IMR-90 (cell line): ENCODE results near the gene CLDN6. TPM values are rescaled to one million over a fixed set of nuclear protein-coding genes. Genes with fewer than 3 reads are reported as not detected.

Experiments
- ATAC-seq: fragments of 200-7000 bp; cut with Tn5 transposase; 2 replicates; pipeline ENCODE4 v1.9.1; 2020; ENCODE audit warnings: low read depth, mild to moderate bottlenecking, moderate library complexity
- BruUV-seq: library from RNA; stranded (reverse); fragments of 400-500 nt; replicated peaks from 2 replicates; lab custom pipeline; 2021; lab: Mats Ljungman, UMichigan
- CTCF ChIA-PET: fragments of 300-600 bp; formaldehyde crosslinking; extraction: SDS; loops from one replicate; lab custom pipeline; 2021; ENCODE audit warnings: antibody characterized with exemption; lab: Yijun Ruan, JAX
- POLR2A ChIA-PET: fragments of 300-600 bp; sonication (Branson Sonifier 250); formaldehyde crosslinking; loops from one replicate; lab custom pipeline; 2022; ENCODE audit warnings: antibody characterized with exemption; ENCODE audit not compliant: unreplicated experiment; lab: Charles Lee
- DNase-seq: peaks from one replicate; pipeline ENCODE4 v3.0.0; 2013
- H2AFZ ChIP-seq: replicated peaks from 2 replicates; pipeline ENCODE3; 2013; ENCODE audit warnings: low read length, mild to moderate bottlenecking; ENCODE audit not compliant: poor library complexity
- H2AK5ac ChIP-seq: 2 replicates; pipeline ENCODE4 v1.6.1; 2013; ENCODE audit warnings: low read depth, low read length, inconsistent platforms
- H2AK9ac ChIP-seq: replicated peaks from 2 replicates; pipeline ENCODE3; 2013; ENCODE audit warnings: mild to moderate bottlenecking, low read depth, low read length, moderate library complexity; ENCODE audit not compliant: poor library complexity
- H2BK120ac ChIP-seq: 2 replicates; pipeline ENCODE4 v1.6.1; 2013; ENCODE audit warnings: low read depth, low read length, inconsistent platforms
- H2BK15ac ChIP-seq: 3 replicates; pipeline ENCODE4 v1.6.1; 2013; ENCODE audit warnings: low read depth, low read length, inconsistent platforms
- H2BK20ac ChIP-seq: 2 replicates; pipeline ENCODE4 v1.6.1; 2013; ENCODE audit warnings: low read depth, mild to moderate bottlenecking, inconsistent platforms, low read length, moderate library complexity
- H2BK5ac ChIP-seq: 2 replicates; pipeline ENCODE4 v1.6.1; 2013; ENCODE audit warnings: mild to moderate bottlenecking, low read depth, low read length, inconsistent platforms; ENCODE audit not compliant: poor library complexity, severe bottlenecking
- H3K14ac ChIP-seq: replicated peaks from 2 replicates; pipeline ENCODE4 v1.6.1; 2013; ENCODE audit warnings: low read depth, low read length, inconsistent platforms
- H3K18ac ChIP-seq: 2 replicates; pipeline ENCODE4 v1.6.1; 2013; ENCODE audit warnings: low read depth, low read length, control low read depth
- H3K23ac ChIP-seq: 2 replicates; pipeline ENCODE4 v1.6.1; 2013; ENCODE audit warnings: low read depth, low read length, inconsistent platforms
- H3K27ac ChIP-seq: 2 replicates; pipeline ENCODE4 v1.5.1; 2013; ENCODE audit warnings: mild to moderate bottlenecking, control low read depth, low read length; ENCODE audit not compliant: insufficient read depth
- H3K27me3 ChIP-seq: 2 replicates; pipeline ENCODE4 v1.6.1; 2013; ENCODE audit warnings: low read length; ENCODE audit not compliant: control insufficient read depth, insufficient read depth
- H3K36me3 ChIP-seq: 2 replicates; pipeline ENCODE4 v1.6.1; 2013; ENCODE audit warnings: low read length, mixed read lengths; ENCODE audit not compliant: control insufficient read depth, insufficient read depth
- H3K4ac ChIP-seq: 2 replicates; pipeline ENCODE4 v1.6.1; 2013; ENCODE audit warnings: low read depth, low read length, inconsistent platforms
- H3K4me1 ChIP-seq: 2 replicates; pipeline ENCODE4 v1.6.1; 2013; ENCODE audit warnings: low read length, mixed read lengths; ENCODE audit not compliant: control insufficient read depth, insufficient read depth
- H3K4me2 ChIP-seq: 2 replicates; pipeline ENCODE4 v1.6.1; 2013; ENCODE audit warnings: low read depth, mild to moderate bottlenecking, control low read depth, low read length, moderate library complexity
- H3K4me3 ChIP-seq: 2 replicates; pipeline ENCODE4 v1.5.1; 2013; ENCODE audit warnings: low read depth, mild to moderate bottlenecking, control low read depth, low read length, moderate library complexity; ENCODE audit not compliant: insufficient read depth
- H3K56ac ChIP-seq: 2 replicates; pipeline ENCODE4 v1.6.1; 2013; ENCODE audit warnings: low read length, inconsistent platforms; ENCODE audit not compliant: insufficient read depth; ENCODE audit errors: extremely low read depth
- H3K79me1 ChIP-seq, 2 experiments: 2 replicates each; pipeline ENCODE4 v1.6.1; 2013; ENCODE audit warnings: low read length in 2 of 2, inconsistent platforms in 1 of 2, low read depth in 1 of 2
- H3K9ac ChIP-seq: 2 replicates; pipeline ENCODE4 v1.6.1; 2013; ENCODE audit warnings: low read depth, low read length, control low read depth
- H3K9me1 ChIP-seq: 2 replicates; pipeline ENCODE4 v1.6.1; 2013; ENCODE audit warnings: low read length, inconsistent platforms; ENCODE audit not compliant: insufficient read depth
- H3K9me3 ChIP-seq: 2 replicates; pipeline ENCODE4 v1.6.1; 2013; ENCODE audit warnings: low read length; ENCODE audit not compliant: control insufficient read depth, insufficient read depth
- H4K20me1 ChIP-seq: 2 replicates; pipeline ENCODE4 v1.6.1; 2013; ENCODE audit warnings: low read length, inconsistent platforms; ENCODE audit not compliant: insufficient read depth
- H4K5ac ChIP-seq: 2 replicates; pipeline ENCODE4 v1.6.1; 2013; ENCODE audit warnings: mild to moderate bottlenecking, low read depth, low read length, control low read depth
- H4K8ac ChIP-seq, 2 experiments: 2 replicates each; pipeline ENCODE4 v1.6.1; 2013; ENCODE audit warnings: low read depth in 2 of 2, low read length in 2 of 2, control low read depth in 1 of 2, inconsistent platforms in 1 of 2
- H4K91ac ChIP-seq: 2 replicates; pipeline ENCODE4 v1.6.1; 2013; ENCODE audit warnings: low read depth, low read length, inconsistent platforms; ENCODE audit not compliant: insufficient read depth
- CEBPB ChIP-seq: IDR thresholded peaks from 2 replicates; pipeline ENCODE4 v1.6.1; 2012; ENCODE audit warnings: low read depth, low read length, improper control_type of control experiment
- MXI1 ChIP-seq: IDR thresholded peaks from 2 replicates; pipeline ENCODE4 v1.6.1; 2012; ENCODE audit warnings: low read depth, mild to moderate bottlenecking, low read length, moderate library complexity, borderline replicate concordance
- POLR2A ChIP-seq: IDR thresholded peaks from 2 replicates; pipeline ENCODE4 v1.6.1; 2012; ENCODE audit warnings: mild to moderate bottlenecking, low read depth, low read length
- SMC3 ChIP-seq: fragments of 150-350 bp; IDR thresholded peaks from 2 replicates; pipeline ENCODE4 v1.6.1; 2016; ENCODE audit warnings: low read depth, mild to moderate bottlenecking, antibody characterized with exemption, low read length, moderate library complexity
- WGBS, 2 experiments: methylation state at CpG; one replicate each; pipeline versions ENCODE4 v1.1.5 to v1.1.7; 2013; ENCODE audit warnings: missing lambda C conversion rate in 2 of 2; ENCODE audit not compliant: insufficient read length in 1 of 2; ENCODE audit errors: extremely low coverage in 2 of 2; 5-methylcytosine and 5-hydroxymethylcytosine counted together
- dilution Hi-C: fragments of 300-500 bp; cut with HindIII; formaldehyde crosslinking; loops from one replicate; pipeline ENCODE4 v1.14.3; 2018; ENCODE audit warnings: low sequenced_read_pairs; ENCODE audit not compliant: unreplicated experiment
- in situ Hi-C: fragments of 300-500 bp; cut with MboI; formaldehyde crosslinking; loops from 3 replicates; pipeline ENCODE4 v1.14.3; 2019; ENCODE audit warnings: low sequenced_read_pairs, inconsistent platforms, mixed read lengths
- intact Hi-C: fragments of 100-400 bp; cut with micrococcal nuclease; formaldehyde crosslinking; loops from 2 replicates; pipeline ENCODE4 v1.10.0; 2022
- polyA plus RNA-seq, 3 experiments: library from polyadenylated mRNA; depleted of rRNA; stranded (reverse); fragments of >200 nt; gene quantifications; 2 replicates each; pipeline ENCODE4 v1.2.3, GENCODE V29; 2012; ENCODE audit warnings: low replicate concordance in 1 of 3
- total RNA-seq: library from RNA; depleted of rRNA; stranded (reverse); fragments of >200 nt; gene quantifications from 2 replicates; pipeline ENCODE4 v1.2.3, GENCODE V29; 2012

CLDN6 gene
- total and polyA plus RNA-seq, 2 of the 4 experiments (the other 2 are of a cell fraction): 0.14 TPM; not detected in 1

DNA sequence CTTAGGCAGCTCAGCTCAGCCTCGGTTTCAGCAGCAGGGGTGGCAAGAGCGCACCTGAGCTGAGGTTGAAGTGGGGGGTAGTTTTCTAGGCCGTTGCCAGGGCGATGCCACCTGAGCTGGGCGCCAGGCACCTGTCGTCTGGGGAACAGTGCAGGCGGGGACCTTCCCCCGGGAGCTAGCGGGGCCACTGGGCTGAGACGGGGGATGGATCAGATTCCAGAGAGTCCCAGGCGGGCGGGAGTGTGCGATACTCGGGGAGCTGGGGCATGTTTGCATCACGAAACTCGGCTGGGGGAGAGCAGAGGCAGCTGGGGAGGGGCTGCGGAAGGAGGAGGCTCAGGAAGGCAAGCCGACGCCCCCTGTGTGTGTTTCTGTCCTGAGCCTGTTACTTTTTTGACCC, 5.7 kb downstream of the CLDN6 start:
- Histone ChIP-seq H3K36me3 (no peaks in the 10 kb centered on the region), H3K9me3 (no peaks in the 10 kb centered on the region), H2AK9ac (no peak overlapping the region), H3K27me3 (peaks cover 45% of the 10 kb centered on the region), H3K56ac (no peak overlapping the region), H3K4ac (no peak overlapping the region), H2AFZ (peak overlapping the region; percentile 28), H3K27ac (no peak overlapping the region), H2BK5ac (no peak overlapping the region), H2BK20ac (no peak overlapping the region), H2BK15ac (no peak overlapping the region), H3K23ac (no peak overlapping the region), H3K4me2 (no peak overlapping the region), H3K79me1 (no peaks in the 10 kb centered on the region), H4K8ac (no peak overlapping the region), H3K14ac (no peak overlapping the region), H4K5ac (no peak overlapping the region), H3K4me3 (no peak overlapping the region), H2BK120ac (no peak overlapping the region), H4K20me1 (peaks cover 4% of the 10 kb centered on the region; the same call in 1 of the 2 replicates), H3K4me1 (peaks cover 3% of the 10 kb centered on the region; the same call in 1 of the 2 replicates), H3K9ac (no peak overlapping the region), H3K9me1 (no peaks in the 10 kb centered on the region), H2AK5ac (no peak overlapping the region), H4K91ac (no peak overlapping the region), H3K18ac (no peak overlapping the region)
- no peak for TF ChIP-seq MXI1
- TF ChIP-seq POLR2A: no peak
- TF ChIP-seq SMC3: no peak
- TF ChIP-seq CEBPB: no peak
- 30% methylated on average over 9 of the region's 19 CpGs; no CpG with 5 or more reads in 1 of the 2 experiments for WGBS, 2 experiments
- in situ Hi-C loops (no loop called here), intact Hi-C loops (no loop called here), dilution Hi-C loops (no loop called here)
- ATAC-seq (no peak), DNase-seq (no peak)
- ChIA-PET CTCF (interaction anchor here (0.6 kb wide), 2 partner anchors 8 to 29 kb away, joined by 3 to 5 read pairs; no protein-coding TSS in a partner anchor), POLR2A (interaction anchor here (1.4 kb wide), 1 partner anchor 11 kb away, joined by 3 read pairs; no protein-coding TSS in a partner anchor)
- BruUV-seq: no TSS peak
